GM18519 (cell line): ENCODE measurements around the gene C1QTNF8.

Experiments used
- ATAC-seq: cut with Tn5 transposase; IDR thresholded peaks from one replicate; pipeline ENCODE4 v1.9.1; 2021; ENCODE audit warnings: mild to moderate bottlenecking, moderate library complexity; ENCODE audit not compliant: unreplicated experiment, low FRiP score

Gene C1QTNF8

DNA sequence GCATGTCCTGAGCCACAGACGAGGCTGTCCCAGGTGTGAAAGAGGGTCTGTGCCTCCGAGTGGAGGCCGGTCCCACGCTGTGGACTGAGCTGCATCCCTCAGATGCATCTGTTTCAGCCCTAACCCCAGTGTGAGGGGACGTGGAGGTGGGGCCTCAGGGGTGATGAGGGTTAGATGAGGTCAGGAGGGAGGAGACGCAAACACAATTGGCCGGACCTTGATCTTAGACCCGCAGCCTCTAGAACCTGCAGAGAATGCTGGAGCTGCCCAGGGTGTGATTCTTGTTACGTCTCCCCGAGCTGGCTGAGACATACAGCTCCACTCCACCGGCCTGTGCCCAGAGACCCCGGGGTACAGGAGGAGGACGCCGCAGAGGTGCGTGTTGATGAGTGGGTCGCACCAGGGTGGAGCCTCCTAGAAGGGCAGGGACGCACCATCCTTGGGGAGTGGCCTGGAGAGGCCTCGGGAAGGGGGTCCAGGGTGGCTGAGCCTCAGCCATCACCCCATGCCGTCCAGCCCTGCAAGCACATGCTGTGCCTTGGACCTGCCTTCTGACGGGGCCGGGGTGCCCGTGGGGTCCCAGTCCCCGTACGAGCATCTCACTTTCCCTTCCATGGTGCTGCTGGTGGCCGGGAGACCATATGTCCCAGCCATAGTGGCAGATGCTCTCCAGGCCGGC, 16.6 kb upstream of the C1QTNF8 start:
- ATAC-seq: no peak

GRCh38 chr16:1109648-1110047, 13.6 kb upstream of the C1QTNF8 start:
- no peak for ATAC-seq

DNA sequence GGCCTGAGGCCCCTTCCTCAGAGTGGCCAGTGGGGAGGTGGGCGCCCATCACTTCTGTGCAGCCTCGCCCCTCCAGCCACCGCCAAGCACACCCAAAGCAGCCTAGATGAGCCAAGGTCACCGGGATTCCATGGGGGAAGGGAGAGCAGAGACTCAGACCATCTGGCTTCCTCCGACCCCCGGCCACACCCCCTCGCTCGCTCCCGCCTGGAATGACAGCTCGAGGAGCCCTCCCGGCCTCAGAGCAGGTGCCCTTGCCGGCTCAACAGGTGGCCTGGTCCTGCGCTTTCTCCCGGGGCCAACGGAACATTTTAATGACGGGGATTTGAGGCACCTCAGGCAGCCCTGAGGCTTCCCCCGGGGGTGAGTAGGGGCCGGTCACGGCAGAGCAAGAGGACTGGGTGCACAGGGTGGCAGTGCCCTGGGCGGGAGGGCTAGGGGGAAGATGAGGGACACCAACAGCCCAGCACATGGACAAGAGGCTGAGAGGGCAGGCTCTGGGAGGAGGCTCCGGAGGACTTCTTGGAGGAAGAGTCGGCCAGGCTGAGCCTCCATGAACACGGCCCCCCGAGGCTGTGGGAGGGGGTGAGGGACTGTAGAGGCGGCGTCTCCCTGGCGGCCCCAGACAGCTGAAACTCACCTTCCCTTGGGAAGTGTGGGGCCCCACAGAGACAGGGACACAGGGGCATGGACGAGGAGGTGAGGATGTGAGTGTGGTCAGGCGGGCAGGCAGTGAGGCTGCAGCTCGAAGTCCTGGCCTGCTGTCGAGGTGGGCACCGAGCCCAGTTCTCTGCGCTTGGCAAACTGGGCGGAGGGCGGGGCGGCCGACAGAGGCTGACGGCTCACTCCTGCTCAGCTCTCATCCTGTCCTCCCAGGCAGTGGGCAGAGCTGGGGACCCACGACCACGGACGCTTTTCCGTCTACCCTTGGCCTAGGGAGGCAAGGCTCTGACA, 12.5 kb upstream of the C1QTNF8 start:
- ATAC-seq: no peak

GRCh38 chr16:1107731-1108130, 11.7 kb upstream of the C1QTNF8 start:
- no peak for ATAC-seq

DNA sequence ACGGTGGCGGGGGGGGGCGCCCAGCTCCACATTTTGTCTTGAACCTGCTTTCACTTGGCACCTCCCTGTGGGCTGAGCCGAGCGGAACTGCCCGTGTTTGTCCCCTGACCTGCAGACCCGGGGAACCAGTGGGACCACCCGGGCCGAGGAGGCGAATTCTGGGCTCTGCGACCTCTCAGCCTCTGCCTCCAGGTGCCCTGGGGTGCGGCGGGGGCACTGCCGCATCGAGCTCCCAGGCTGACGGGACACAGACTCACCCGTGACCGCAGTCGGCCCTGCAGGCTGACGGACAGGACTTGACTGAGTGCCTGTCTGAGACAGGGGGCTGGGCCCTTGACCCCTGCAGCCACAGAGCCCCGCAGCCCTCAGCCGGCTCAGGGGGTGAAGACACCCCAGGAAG, 11.1 kb upstream of the C1QTNF8 start:
- ATAC-seq: no peak

- no peak for ATAC-seq
Observed at GRCh38 chr16:1106659-1107058, 10.6 kb upstream of the C1QTNF8 start.

DNA sequence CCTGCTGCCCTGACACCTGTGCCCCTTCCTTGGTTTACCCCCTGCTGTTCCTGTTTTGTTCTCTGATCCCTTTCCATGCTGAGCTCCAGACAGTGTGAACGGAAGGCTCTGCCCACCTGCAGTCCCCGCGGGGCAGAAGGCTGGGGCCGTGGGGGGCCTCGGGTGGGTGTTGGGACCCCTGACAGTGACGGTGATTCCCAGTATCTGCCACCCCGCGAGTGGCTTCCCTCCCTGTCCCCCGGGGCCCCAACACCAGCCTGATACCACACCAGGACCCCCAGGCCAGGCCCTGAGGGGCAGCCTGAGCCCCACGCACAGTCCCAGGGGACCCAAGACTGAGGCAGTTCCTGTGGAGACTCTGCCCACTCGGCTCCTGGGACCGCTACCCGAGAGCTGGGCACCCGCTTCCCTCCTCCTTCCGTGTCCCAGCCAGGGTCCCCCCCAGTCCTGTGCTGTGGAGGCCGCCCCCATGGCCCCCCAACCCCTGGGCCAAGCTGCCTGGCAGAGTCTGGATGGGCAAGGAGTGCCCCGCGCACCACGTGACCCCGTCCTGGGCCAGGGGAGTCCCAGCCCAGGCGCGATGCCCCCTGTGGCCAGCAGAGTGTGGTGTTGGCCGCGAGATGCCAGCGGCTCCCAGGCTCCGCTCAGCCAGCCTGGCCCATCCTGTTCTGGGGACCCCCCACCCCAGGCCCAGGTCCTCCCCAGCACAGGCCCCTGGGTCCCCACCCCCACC, 10.0 kb upstream of the C1QTNF8 start:
- ATAC-seq: no peak

DNA sequence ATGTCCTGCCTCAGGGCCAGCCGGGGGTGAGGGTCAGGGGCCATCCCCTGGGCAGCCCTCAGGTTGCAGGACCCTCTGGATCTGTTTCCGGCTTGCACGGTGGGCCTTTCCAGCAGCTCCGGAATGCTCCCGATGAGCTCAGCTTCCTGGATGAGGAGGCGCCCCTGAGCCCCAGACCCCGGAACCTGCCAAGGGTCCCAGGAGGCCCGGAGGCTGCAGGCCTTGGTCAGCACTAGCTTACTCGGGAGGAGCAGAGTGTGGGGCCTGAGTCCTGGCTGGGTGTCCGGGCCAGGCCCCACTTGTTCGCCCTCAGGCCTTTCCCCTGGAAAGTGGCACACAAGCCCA, 7.6 kb upstream of the C1QTNF8 start:
- ATAC-seq: no peak

GRCh38 chr16:1102921-1103635, 7.0 kb upstream of the C1QTNF8 start:
- no peak for ATAC-seq

DNA sequence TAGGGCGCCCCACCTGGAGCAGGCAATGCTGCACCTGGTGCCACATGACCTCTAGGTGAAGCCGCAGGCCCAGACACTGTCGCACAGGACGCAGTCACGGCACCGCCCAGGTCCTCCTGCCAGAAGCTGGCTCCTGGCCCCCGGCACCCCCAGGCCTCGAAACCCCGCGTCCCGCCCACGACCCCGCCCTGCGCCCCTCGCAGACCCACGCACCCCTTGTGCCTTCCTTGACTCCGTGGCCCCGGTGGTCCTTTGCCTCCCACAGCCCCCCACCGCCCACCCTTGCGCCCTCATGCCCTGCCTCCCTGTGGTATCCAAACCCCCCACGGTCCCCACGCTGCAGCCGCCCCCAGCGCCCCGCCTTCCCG, 6.3 kb upstream of the C1QTNF8 start:
- ATAC-seq: no peak

GRCh38 chr16:1101573-1102332, 5.7 kb upstream of the C1QTNF8 start:
- no peak for ATAC-seq

- ATAC-seq: no peak
Observed at GRCh38 chr16:1101133-1101532, 5.1 kb upstream of the C1QTNF8 start.

GRCh38 chr16:1100084-1100800, 4.2 kb upstream of the C1QTNF8 start:
- ATAC-seq: no peak

- no peak for ATAC-seq
Observed at GRCh38 chr16:1099189-1100083, 3.4 kb upstream of the C1QTNF8 start.

DNA sequence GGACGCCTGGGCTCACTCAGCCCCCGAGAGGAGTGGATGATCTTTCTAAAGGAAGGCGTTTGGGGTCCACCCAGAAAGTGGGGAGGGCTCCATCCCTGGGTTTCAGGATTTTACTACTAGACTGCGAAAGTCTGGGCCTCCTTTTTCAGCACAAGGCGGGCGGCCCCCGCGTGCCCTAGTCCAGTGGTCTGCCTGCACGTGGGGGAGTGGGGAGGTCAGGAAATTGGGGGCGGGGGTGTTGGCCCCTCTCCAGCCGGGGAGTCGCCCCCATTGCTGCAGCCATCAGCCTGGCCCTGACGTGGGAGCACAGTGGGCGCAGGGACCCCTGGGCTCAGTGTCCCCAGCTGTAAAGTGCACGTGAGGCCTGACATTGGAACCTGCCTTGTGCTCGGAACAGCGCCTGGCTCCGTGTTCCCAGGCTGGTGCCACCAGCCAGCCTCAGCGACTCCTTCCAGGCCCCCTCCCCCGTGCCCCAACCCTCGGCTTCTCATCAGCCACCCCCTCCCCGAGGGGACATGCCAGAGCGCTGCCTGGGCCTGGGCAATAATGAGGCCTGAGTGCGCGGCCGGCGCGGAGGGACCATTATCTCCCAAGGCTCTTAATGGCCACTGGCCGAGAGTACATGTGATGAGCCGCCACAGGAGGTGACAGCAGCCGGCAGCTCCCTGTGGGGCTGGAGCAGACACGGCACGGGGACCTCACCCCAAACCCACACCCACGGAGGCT, 2.4 kb upstream of the C1QTNF8 start:
- no peak for ATAC-seq

GRCh38 chr16:1097800-1098199, 1.8 kb upstream of the C1QTNF8 start:
- no peak for ATAC-seq

DNA sequence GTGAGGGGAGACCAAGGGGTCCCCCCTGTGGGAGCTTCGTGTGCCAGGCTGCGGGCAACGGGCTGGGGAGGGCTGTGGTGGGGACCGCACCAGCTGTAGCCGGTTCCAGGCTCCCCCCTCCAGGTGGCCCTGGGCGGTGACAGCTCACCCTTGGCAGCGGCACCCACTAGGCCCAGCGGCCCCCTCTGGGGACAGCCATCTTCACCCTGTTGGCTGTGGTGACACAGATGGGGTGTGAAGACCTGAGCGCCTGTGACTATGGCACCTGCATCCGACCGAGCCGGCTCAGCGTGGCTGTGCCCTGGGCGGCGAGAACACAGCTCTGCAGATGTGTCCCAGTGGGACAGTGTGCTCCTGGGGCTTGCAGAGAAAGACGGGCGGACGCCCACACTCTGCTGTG, 1.1 kb upstream of the C1QTNF8 start:
- no peak for ATAC-seq
